ENCODE results near the gene NFATC2. TPM values are rescaled to one million over a fixed set of nuclear protein-coding genes. Genes with fewer than 3 reads are reported as not detected.

Gene NFATC2
- total and polyA plus RNA-seq, 2 of the 8 experiments (the other 6 are each of a cell fraction or from before 2014, with no cell fraction given), result 0.27 to 0.91 TPM

DNA sequence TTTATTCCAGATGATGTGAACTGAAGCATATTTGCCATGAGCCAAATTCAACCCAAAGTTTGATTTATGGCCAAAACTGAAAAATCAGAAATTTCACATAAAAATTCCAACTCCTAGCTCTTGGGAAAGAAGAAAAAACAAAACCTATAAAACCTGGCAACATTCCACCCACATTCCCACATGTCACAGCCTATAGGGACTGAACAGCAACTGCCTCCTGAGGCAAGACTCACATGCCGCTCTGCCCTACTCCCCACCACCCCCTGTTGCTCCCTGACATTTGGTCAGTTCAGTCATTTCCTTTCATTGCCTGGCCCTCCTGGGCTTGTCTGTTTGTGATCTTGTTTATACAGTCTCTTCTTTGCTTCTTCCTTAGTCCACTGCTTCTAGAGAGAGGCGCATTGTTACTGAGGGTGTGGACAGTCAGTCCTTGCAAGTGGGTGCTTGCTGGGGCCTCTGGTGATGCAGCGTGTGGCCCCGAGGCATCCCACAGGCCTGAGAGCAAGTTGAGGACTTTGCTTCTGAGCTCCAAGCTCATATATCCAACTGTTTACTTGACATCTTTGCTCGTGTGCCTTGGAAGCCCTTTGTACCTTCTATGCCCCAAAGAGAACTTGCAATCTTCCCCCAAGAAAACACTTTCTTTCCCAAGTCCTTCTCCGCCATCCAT lies 31.4 kb downstream of the NFATC2 start:
- H3K27ac ChIP-seq (ENCODE audit: low read depth, low read length), result no peak overlapping the region
- no peak overlapping the region for H2BK120ac ChIP-seq (replicated peaks; ENCODE audit: low read depth, low read length)
- no peak overlapping the region for H2BK12ac ChIP-seq (ENCODE audit: low read depth, low read length)
- no peak overlapping the region for H2BK20ac ChIP-seq (ENCODE audit: low read length)
- no peak overlapping the region for H3K56ac ChIP-seq (replicated peaks; ENCODE audit: insufficient read length, low read depth, low read length)
- no peaks in the 10 kb centered on the region for H3K23me2 ChIP-seq (ENCODE audit: low read depth, low read length)
- no peak overlapping the region for H3K4me2 ChIP-seq (ENCODE audit: insufficient read depth in 1 of 2, low read depth in 2 of 2, low read length in 2 of 2)
- no peak overlapping the region for H4K5ac ChIP-seq (ENCODE audit: insufficient read length, low read depth, low read length)
- H3K4me3 ChIP-seq (ENCODE audit: extremely low read depth in 1 of 4, insufficient read depth in 2 of 4, low read depth in 3 of 4, low read length in 4 of 4), result no peak overlapping the region
- no peak overlapping the region for H2AFZ ChIP-seq (ENCODE audit: low read length)
- FAIRE-seq, result no peak
- ChIA-PET POLR2A (ENCODE audit: partially characterized antibody) (no interaction called here), CTCF (ENCODE audit: partially characterized antibody) (interaction anchor here (0.7 to 2.1 kb wide), 3 partner anchors 10 to 43 kb away, joined by 3 to 5 read pairs (median 4); no protein-coding TSS in a partner anchor)
- H2BK5ac ChIP-seq (ENCODE audit: low read depth, low read length), result no peak overlapping the region
- no peak overlapping the region for H2BK15ac ChIP-seq (ENCODE audit: low read length)
- 0 out of 7 replicates have a peak overlapping the region, but pooled peaks of 1 of the 4 experiments have one; percentile 23 for H3K9ac ChIP-seq (replicated peaks in 1 of 4; ENCODE audit: extremely low read depth in 1 of 4, low read depth in 3 of 4, low read length in 3 of 4)
- H3K4ac ChIP-seq (replicated peaks; ENCODE audit: insufficient read length, low read depth, low read length), result no peak overlapping the region
- H3K23ac ChIP-seq (ENCODE audit: insufficient read length), result no peak overlapping the region
- 71% methylated on average over 6 of the region's 6 CpGs; no CpG with 5 or more reads in 1 of the 2 experiments for WGBS, 2 experiments (ENCODE audit: extremely low coverage in 1 of 2, insufficient coverage in 1 of 2, insufficient read length in 1 of 2, insufficient replicate concordance in 2 of 2, low coverage in 1 of 2, low lambda C conversion rate in 2 of 2, missing lambda C conversion rate in 1 of 2)
- H3K27me3 ChIP-seq (replicated peaks in 1 of 4; ENCODE audit: control insufficient read depth in 3 of 4, extremely low read depth in 1 of 4, insufficient read depth in 3 of 4, low read length in 3 of 4), result no peaks in the 10 kb centered on the region; a peak in 1 of 7 replicates
- H3K79me2 ChIP-seq (ENCODE audit: control insufficient read depth in 1 of 2, insufficient read depth in 2 of 2, low read length in 2 of 2), result no peaks in the 10 kb centered on the region
- H2AK5ac ChIP-seq (ENCODE audit: low read depth, low read length), result no peak overlapping the region
- H4K91ac ChIP-seq (replicated peaks; ENCODE audit: insufficient read length, low read length), result no peak overlapping the region
- H3K36me3 ChIP-seq (ENCODE audit: control insufficient read depth in 2 of 4, insufficient read depth in 4 of 4, low read length in 3 of 4), result no peaks in the 10 kb centered on the region
- no peaks in the 10 kb centered on the region for H3K79me1 ChIP-seq (ENCODE audit: low read depth, low read length)
- TF ChIP-seq RXRA (IDR thresholded peaks at IDR 0.05; ENCODE audit: insufficient read depth, low read depth, low read length), result no peak
- no peak for TF ChIP-seq POLR2A (IDR thresholded peaks at IDR 0.05; ENCODE audit: control extremely low read depth in 1 of 2, low read depth in 2 of 2, low read length in 2 of 2)
- TF ChIP-seq JUN (IDR thresholded peaks at IDR 0.05; ENCODE audit: low read depth, low read length), result no peak
- no peak for TF ChIP-seq EGR1 (IDR thresholded peaks at IDR 0.05; ENCODE audit: borderline replicate concordance, low read depth, low read length)
- TF ChIP-seq KDM5A (IDR thresholded peaks at IDR 0.05; ENCODE audit: low read length), result no peak
- TF ChIP-seq EZH2 (IDR thresholded peaks at IDR 0.05; ENCODE audit: low read depth, low read length, severe bottlenecking), result no peak
- no peak for TF ChIP-seq SIRT6 (IDR thresholded peaks at IDR 0.05; ENCODE audit: low read length)
- TF ChIP-seq TAF7 (optimal IDR thresholded peaks at IDR 0.05; ENCODE audit: borderline replicate concordance, low read depth, low read length), result no peak
- no peak for TF ChIP-seq BCL11A (IDR thresholded peaks at IDR 0.05; ENCODE audit: low read depth in 2 of 2, low read length in 2 of 2)
- TF ChIP-seq RAD21 (IDR thresholded peaks at IDR 0.05 in 1 of 2, conservative IDR thresholded peaks at IDR 0.05 in 1 of 2; ENCODE audit: low read depth in 2 of 2, low read length in 2 of 2), result no peak
- TF ChIP-seq MAFK (IDR thresholded peaks at IDR 0.05; ENCODE audit: low read depth, low read length), result no peak
- no peak for TF ChIP-seq FOSL1 (IDR thresholded peaks at IDR 0.05; ENCODE audit: insufficient read depth, low read depth, low read length)
- no peak for TF ChIP-seq CHD2 (IDR thresholded peaks at IDR 0.05; ENCODE audit: low read length)
- no peak for TF ChIP-seq ASH2L (IDR thresholded peaks at IDR 0.05; ENCODE audit: low read length)
- no peak overlapping the region for H3K18ac ChIP-seq (ENCODE audit: extremely low read depth, low read length)
- no peak for DNase-seq (ENCODE audit: low read depth in 1 of 2, low spot score in 2 of 2)
- no peaks in the 10 kb centered on the region for H3K9me3 ChIP-seq (ENCODE audit: insufficient read depth in 2 of 2, low read depth in 1 of 2, low read length in 1 of 2)
- no peak overlapping the region for H3K14ac ChIP-seq (ENCODE audit: insufficient read length)
- no peaks in the 10 kb centered on the region for H4K20me1 ChIP-seq (replicated peaks in 1 of 2; ENCODE audit: control insufficient read depth in 1 of 2, insufficient read depth in 2 of 2, low read length in 2 of 2)
- no peak overlapping the region for H4K8ac ChIP-seq (ENCODE audit: extremely low read depth, insufficient read depth, low read length)
- H3K4me1 ChIP-seq (replicated peaks in 1 of 4; ENCODE audit: control insufficient read depth in 3 of 4, insufficient read depth in 4 of 4, low read length in 3 of 4), result no peaks in the 10 kb centered on the region
